HG02943 (cell line): ENCODE measurements around the gene ERICH6.

Experiments used
- ATAC-seq: cut with Tn5 transposase; IDR thresholded peaks from one replicate; pipeline ENCODE4 v1.9.1; 2021; ENCODE audit warnings: mild to moderate bottlenecking, low read depth, moderate library complexity; ENCODE audit not compliant: unreplicated experiment

Gene ERICH6

DNA sequence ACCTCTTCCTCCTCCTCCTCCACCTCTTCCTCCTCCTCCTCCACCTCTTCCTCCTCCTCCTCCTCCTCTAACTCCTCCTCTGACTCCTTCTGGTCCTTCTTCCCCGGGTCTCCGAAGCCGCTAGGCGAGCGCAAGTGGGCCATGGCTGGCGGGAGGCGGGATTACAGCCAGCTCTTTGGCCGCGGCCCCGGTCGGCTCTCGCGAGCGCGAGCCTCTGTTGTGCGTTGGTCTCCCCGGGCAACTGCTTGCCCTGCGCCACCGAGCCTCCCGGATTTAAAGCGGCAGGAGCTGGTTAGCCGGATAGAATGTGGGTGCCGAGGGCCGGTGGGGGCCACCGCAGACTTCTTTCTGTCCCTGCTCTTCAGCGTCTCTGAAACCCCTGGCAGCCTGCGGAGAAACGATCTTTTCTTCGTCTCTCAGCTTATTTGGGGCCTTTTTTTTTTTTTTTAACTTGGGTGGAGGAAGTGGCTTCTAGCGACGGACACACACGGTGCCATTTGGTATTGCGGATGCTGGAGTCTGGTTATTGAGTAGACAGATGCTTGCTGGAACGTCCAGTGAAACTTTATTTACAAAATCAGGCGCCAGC lies at the start of gene ERICH6:
Gene ERICH6 (minus strand): TSS at position 165 of the 589 bp plus-strand sequence. CDS start 22 bp downstream, at position 143.
- ATAC-seq: peak; percentile 96

DNA sequence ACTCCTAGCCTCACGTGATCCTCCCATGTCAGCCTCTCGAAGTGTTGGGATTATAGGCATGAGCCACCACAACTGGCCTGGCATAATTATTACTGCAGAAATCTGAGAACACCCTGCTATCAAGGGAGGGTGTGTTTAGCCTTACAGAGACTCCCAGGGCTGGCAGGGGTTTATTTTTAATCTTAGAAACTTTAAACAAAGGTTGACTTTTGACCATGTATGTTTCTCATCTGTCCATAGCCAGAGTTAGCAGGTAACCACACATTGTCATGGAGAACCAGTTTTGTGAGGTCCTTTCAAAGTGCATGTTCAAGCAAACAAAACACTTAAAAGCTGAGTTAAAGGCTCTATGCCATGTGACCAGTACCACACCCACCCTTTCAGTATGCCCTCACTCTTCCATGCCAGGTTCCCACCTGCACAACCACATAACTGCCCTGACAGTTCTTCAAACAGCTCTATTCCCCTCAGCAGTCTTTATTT lies 48.1 kb upstream of the ERICH6 start:
- no peak for ATAC-seq

DNA sequence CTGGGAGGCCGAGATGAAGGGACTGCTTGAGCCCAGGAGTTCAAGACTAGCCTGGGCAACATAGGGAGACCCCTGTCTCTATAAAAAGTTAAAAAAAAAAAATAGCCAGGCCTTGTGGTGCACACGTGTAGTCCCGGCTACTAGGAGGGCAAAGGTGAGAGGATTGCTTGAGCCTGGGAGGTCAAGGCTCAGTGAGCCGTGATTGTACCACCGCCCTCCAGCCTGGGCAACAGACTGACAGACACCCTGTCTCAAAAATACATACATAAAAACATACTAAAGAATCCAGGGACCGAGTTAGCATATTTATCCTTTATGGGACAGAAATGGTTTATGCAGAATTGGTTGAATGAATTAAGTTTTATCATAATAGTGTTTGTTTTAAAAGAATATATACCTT lies 45.5 kb upstream of the ERICH6 start:
- ATAC-seq: no peak

DNA sequence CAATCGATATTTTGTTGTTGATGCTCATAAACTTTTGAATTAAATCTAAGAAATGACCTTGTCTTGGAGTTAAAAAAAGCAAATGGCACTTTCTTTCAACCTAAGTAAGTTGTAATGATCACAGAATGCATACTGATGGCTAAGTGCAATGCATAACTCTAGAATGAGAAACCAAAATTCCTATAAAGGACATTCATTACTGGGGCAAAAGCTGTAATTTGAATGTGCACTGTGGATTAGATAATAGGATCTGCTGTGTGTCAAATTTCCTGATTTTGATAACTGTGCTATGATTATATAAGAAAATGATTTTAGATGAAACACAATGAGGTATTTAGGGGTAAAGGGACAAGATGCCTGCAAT lies 44.9 kb upstream of the ERICH6 start:
- no peak for ATAC-seq

DNA sequence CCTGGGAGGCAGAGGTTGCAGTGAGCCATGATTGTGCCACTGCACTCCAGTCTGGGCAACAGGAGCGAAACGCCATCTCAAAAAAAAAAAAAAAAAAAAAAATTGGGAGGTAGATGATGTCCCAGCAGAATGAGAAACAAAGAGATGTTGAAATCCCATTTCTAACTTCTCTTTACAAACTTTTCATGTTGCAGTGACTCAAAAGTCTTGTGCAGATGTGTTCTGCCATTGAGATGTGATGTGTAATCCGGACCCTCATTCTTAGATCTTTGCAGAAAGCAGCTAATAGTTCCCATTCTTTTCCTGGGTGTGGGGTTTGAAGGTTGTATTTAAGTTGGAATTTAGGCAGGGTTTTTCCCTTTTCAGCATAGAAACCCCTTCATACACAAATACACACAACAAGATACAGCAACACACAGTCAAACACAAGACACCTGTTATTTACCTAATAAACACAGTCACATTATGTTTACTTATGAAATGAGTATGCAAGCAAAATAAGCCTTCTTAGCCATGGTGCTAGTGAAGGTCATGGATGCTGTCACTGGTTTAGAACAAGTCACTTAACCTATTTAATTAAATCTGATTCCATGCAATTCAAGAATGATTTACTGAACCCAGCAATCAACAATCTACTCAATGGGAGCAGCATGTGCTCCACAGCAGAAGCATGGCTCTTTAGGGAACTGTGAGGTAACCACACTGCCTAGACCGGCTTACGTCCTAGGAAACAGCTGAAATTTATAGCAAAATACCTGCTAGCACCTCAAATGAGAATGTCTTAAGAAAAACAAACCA lies 44.4 kb upstream of the ERICH6 start:
- ATAC-seq: no peak

DNA sequence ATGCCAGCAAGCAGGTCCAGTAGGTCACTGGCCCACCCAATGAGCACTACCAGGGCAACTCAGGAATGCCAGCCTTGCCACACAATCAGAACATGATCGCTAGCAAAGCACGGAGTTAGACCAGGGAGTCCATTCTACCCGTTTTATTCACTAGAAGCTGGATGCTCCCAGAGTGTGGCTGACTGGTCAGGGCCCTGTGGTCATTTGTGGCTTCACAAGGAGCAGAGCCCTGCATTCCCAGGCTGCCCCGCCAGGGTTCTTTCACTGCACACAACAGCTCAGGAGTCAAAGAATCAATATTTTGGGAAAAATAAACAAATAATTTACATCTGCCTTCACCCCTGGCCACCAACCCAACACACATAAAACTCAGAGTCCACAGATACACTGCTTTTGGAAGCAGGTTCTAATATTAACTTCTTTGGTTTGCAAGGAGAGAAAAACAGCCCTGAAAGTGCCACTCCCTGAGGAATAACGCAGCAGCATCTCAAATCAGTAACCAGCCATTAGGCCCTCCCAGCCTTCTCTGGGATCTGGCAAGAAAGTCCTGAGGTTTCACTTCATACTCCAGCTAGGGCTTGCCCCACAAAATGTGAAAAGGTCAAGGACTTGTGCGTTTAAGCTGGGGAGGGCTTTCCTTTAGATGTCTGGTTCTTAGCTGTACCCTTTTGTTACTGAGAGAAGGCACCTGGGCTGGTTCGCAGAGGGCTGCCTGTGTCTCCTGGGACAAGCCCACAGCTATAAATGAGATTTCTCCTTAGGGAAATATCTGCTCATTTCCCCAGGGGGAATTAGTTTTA lies 43.3 kb upstream of the ERICH6 start:
- no peak for ATAC-seq

DNA sequence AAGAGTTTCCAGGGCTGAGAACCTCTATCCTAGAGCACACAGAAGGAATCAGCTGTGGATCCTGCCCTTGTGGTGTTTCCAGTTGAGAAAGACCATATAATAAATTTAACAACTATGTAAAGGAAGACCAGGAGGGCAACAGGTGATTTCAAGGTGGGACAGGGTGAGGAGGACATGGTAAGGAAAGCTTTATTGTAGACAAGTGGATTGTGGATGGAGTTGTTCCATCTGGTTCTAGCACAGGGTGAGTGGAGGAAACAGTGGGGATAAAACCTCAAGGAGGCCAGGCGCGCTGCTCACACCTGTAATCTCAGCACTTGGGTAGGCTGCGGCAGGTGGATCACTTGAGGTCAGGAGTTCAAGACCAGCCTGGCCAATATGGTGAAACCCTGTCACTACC lies 42.1 kb upstream of the ERICH6 start:
- no peak for ATAC-seq

DNA sequence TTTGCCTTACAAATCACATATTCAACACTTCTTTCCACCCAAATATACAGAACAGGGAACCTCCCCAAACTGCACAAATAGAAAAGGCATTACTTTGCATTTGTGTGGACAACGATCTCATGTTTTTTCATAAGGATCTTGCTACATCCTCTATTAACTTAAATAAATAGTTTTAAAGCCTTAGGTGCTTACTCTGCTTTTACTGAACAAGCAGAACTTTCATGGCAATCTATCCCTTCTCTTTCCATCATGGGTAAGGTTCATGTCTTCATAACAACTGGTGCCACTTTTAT lies 41.1 kb upstream of the ERICH6 start:
- ATAC-seq: no peak

DNA sequence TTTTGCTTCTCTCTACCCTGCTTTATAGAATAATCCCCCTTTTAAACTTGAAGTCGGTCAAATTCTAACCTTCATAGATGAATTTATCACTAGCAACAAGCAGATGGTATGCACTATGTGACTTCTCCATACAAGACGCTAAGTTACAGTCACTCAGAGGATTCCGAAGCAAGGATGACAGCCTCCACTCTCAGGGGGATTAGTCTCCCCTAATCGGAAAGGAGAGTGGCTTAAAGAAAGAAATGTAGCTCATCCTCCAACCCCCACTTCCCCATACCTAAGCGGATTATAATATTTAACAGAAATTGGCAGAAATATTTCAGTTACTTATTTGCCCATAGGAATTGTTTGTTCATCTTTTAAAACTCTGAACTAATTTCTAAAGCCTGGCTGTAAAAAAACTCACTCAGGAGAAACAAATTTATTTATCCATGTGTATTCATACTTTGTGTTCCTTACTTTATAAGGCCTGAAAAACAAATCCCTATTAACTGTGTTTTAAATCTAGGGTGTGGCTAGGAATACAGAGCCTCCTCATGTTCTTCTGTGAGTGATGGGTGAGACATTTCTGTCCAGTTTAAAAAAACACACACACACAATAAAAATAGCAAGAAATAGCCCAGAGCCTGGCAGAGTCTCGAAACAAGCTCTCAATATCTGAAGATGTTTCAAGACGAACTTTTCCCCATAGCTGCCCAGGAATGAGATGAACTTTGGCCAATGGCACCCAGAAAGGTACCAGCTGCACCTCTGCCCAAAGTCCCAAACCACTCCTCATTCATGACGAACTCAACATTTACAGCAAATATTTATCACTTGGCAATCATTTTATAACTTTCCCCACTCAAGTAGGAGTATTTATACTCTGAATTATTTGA lies 40.6 kb upstream of the ERICH6 start:
- no peak for ATAC-seq

DNA sequence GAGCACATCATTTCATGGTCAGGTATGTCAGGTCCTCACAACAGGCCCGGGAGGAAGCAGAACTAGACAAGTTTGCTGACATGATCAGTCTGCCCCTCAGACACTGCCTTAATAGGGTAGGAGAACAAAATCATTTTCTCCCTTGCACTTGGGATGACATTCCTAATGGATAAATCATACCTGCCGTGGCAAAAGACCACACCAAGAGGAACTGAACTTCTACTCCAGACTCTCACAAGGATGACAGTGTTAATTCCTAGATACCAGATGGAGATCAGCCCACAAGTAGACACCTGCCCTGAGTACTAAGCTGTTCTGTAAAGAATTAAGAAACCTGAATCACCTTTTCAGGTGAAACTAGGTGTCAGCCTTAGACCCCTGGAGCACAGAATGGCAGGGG lies 39.8 kb upstream of the ERICH6 start:
- ATAC-seq: no peak

DNA sequence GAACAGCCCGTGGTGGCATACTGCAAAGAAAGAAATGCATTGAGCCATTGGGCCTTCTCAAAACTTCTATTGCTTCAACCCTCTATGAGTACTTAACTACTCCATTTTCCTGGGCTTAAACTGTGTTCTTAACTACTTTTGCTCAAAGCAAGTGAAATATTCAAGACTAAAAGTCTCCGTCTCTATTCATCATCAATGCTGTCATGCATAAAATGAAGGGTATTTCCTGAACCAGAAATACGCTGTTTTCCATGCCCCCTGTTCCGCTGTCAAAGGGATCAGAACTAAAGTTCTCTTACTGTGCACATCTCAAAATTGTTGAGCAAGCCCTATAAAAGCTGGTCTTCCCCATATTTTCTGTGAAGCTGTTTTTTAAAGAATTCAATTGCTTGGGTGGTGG lies 39.0 kb upstream of the ERICH6 start:
- no peak for ATAC-seq

DNA sequence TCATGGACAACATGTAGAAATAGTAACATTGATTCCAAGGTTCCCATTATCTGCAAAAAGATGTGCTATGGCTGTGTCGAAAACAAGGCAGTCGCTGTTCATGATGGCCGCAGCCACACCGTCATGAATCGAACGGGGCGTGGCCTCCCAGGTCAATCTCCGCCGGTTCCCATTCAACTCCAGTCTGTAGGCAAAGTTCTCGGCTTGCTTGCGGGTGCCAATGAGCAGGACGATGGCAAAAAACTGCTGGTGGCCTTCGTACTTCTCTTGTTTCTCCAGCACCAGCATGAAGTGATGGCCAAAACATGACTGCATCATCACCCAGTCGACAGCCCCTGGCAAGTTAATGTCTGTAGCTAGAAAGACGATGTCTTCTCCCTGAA lies 38.4 kb upstream of the ERICH6 start:
- ATAC-seq: no peak

DNA sequence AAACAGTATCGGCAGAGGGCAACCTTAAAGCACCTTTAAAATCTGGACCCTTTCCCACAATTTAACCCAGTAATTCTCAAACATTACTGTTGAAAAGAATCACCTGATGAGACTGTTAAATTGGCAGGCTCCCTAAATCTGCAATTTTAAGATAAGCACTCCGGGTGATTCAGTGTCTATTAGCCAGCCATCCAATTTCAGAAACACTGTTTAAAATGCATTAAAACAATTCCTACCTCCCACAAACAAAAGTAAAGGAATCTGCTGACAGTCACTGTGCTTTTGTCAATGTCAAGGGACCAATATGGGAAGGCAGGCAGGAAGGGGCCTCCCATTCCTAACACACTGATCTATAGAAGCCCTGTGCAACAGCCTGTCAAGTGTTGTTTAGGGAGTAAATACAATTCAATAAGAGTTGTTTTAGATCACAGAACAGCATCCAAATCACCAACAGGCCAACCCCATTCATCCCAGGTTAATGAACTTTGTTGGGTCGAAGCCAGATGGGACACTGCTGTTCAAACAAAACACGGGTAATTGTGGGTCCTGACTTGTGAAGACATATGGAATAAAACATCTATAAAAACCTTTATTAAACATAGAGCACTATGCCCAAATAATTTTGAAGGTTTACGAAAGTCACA lies 37.9 kb upstream of the ERICH6 start:
- ATAC-seq: no peak

DNA sequence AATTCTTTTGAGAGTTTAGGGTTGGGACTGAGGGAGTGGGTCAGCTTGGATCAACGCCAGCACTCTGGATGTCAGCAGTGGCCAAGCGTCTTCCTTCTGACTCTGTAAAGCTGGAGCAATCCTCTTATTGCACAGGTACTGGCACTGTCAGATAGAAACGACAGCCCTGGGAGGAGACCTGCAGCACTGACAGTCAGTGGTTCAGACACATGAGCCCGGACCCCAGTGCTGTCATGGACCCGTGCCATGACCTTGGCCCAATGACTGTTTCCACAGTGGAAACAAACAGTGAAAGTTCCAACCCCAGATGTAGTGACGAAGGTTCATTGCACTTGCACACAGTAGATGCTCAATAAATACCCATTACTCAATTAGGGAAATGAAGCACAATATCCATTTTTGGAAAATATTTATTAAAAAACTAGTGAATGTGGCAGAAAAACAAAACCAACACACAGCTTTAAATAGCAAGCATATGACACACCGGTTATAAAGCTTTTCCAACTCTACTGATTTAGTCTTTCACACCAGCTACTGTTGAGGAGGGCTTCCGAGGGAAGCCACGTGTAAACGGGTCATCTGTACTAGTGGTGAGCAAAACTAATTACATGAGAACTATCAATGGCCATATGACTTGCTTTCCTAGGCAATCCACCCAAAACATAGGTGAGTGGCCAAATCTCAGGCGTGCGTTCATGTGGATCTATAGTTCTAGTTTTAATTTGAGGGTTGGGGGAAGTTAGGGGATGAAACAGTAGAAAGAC lies 37.2 kb upstream of the ERICH6 start:
- ATAC-seq: no peak

DNA sequence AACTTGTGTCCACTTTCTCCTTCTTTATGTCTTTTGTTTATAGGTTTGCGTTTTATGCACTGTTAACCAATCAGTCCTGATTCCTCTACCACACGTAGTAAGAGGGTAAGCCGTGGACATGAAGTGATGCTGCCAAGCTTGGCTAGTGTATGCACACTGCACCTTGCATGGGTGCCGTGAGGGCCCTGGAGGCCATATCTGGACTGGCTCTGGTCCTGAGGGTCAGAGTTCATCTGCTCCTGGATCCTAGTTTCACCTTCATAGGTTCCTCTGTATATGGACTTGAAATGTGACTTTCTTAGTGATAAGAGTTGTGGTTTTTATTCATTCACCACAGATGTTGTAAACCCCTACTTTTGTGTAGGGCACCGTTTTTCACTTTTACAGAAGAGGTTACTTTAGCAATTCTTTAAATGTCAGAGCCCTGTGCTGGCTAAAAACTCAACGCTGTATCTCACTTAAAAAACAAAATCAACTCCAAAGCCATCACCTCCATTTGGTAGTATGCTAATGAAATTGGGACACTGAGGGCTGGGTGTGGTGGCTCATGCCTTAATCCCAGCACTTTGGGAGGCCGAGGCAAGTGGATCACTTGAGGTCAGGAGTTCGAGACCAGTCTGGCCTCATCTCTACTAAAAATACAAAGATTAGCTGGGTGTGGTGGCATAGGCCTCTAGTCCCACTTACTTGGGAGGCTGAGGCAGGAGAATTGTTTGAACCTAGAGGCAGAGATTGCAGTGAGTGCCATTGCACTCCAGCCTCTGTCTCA lies 36.3 kb upstream of the ERICH6 start:
- ATAC-seq: no peak

DNA sequence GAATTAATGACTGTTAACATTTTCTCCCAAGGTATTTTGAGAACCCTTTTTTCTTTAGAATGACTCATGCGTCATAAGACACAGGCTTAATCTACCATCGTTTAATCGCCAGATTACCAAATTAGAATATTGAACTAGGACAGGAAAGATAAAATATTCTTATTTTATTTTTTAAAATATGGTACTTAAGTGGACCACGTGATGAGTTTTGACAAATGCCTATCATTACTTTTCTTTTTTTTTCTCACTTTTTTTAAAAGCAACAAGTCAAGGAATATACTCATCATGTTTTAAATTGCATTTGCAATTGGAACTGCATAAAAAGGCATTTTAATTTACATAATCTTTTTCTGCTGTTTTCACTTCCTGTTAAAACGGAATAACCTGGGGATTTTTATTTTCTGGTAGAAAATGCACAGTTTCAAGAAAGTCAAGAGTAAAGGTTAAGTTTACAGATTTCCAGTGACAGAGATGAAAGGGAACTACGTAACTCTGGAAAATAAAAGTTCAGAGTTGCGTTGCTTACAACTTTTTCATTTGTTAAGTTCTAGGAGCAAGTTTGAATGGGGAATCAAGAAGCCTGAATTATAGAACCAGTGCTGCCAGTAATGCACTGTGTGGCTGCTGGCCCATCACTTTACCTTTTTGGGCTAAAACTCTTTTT lies 35.6 kb upstream of the ERICH6 start:
- ATAC-seq: no peak

DNA sequence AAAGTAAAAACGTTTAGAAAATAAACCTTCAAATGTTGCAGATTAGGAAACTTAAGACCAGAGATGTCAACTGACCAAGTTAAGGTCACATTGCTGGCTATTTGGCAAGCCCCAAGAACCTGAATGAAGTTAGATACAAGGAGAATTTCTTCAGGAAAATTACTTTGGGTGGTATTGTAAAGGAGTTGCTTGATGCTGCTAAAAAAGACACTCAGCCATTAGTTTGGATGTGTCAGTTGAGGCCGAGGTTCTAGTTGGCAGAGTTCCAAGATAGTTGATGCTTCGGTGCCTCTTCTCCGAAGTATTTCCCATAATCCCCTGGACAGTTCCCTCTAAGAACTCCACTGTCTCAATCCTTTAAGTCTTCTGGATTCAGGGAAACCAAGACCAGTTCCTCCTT lies 35.0 kb upstream of the ERICH6 start:
- ATAC-seq: no peak
